H9 (cell line): ENCODE measurements around the gene PKD1. TPM values are rescaled to one million over a fixed set of nuclear protein-coding genes. Genes with fewer than 3 reads are reported as not detected.

Source experiments
- DNase-seq: peaks from one replicate; pipeline ENCODE4 v3.0.0-alpha.2; 2017
- H2AFZ ChIP-seq: one replicate; pipeline ENCODE4 v1.6.1; 2013; ENCODE audit warnings: mild to moderate bottlenecking, low read length, control low read depth, moderate library complexity
- H2AK5ac ChIP-seq: 2 replicates; pipeline ENCODE4 v1.6.1; 2013; ENCODE audit warnings: low read length, control low read depth, mixed read lengths; ENCODE audit not compliant: insufficient read length
- H2BK120ac ChIP-seq: one replicate; pipeline ENCODE4 v1.6.1; 2013; ENCODE audit warnings: low read depth, mild to moderate bottlenecking, low read length, control low read depth, inconsistent platforms; ENCODE audit not compliant: poor library complexity, severe bottlenecking
- H2BK12ac ChIP-seq: 2 replicates; pipeline ENCODE4 v1.6.1; 2013; ENCODE audit warnings: low read length, control low read depth, mixed read lengths, low read depth; ENCODE audit not compliant: insufficient read length
- H2BK15ac ChIP-seq: 2 replicates; pipeline ENCODE4 v1.6.1; 2013; ENCODE audit warnings: low read depth, low read length, control low read depth
- H2BK20ac ChIP-seq: one replicate; pipeline ENCODE4 v1.6.1; 2013; ENCODE audit warnings: low read depth, mild to moderate bottlenecking, low read length, control low read depth, inconsistent platforms; ENCODE audit not compliant: poor library complexity, severe bottlenecking
- H2BK5ac ChIP-seq: 2 replicates; pipeline ENCODE4 v1.6.1; 2013; ENCODE audit warnings: low read length, control low read depth, mixed read lengths; ENCODE audit not compliant: insufficient read length
- H3K14ac ChIP-seq: 2 replicates; pipeline ENCODE4 v1.6.1; 2013; ENCODE audit warnings: low read length, control low read depth; ENCODE audit not compliant: insufficient read depth
- H3K18ac ChIP-seq: 2 replicates; pipeline ENCODE4 v1.6.1; 2013; ENCODE audit warnings: low read depth, mild to moderate bottlenecking, mixed read lengths, low read length, control low read depth; ENCODE audit not compliant: insufficient read length
- H3K23ac ChIP-seq: 2 replicates; pipeline ENCODE4 v1.6.1; 2013; ENCODE audit warnings: low read length, control low read depth, mixed read lengths, low read depth; ENCODE audit not compliant: insufficient read length
- H3K23me2 ChIP-seq: 2 replicates; pipeline ENCODE4 v1.6.1; 2013; ENCODE audit warnings: low read depth, mild to moderate bottlenecking, mixed read lengths, low read length, control low read depth; ENCODE audit not compliant: insufficient read length, poor library complexity, severe bottlenecking
- H3K27ac ChIP-seq: 2 replicates; pipeline ENCODE4 v1.5.1; 2013; ENCODE audit warnings: low read length, control low read depth, mixed read lengths, low read depth; ENCODE audit not compliant: insufficient read length
- H3K27me3 ChIP-seq: 2 replicates; pipeline ENCODE4 v1.6.1; 2013; ENCODE audit warnings: low read length, control low read depth, inconsistent platforms; ENCODE audit not compliant: insufficient read depth
- H3K4ac ChIP-seq: 2 replicates; pipeline ENCODE4 v1.6.1; 2013; ENCODE audit warnings: low read depth, mild to moderate bottlenecking, control low read depth, inconsistent platforms, low read length, moderate library complexity
- H3K4me1 ChIP-seq: 2 replicates; pipeline ENCODE4 v1.6.1; 2013; ENCODE audit warnings: low read length, control low read depth, inconsistent platforms; ENCODE audit not compliant: insufficient read depth
- H3K4me2 ChIP-seq: 2 replicates; pipeline ENCODE4 v1.6.1; 2013; ENCODE audit warnings: low read length, control low read depth, mixed read lengths; ENCODE audit not compliant: insufficient read length, insufficient read depth
- H3K56ac ChIP-seq: 2 replicates; pipeline ENCODE4 v1.6.1; 2013; ENCODE audit warnings: low read depth, mild to moderate bottlenecking, mixed read lengths, low read length, control low read depth; ENCODE audit not compliant: insufficient read length
- H3K79me1 ChIP-seq: 2 replicates; pipeline ENCODE4 v1.6.1; 2013; ENCODE audit warnings: low read depth, mild to moderate bottlenecking, moderate library complexity, low read length, control low read depth, inconsistent platforms; ENCODE audit not compliant: insufficient read depth, poor library complexity, severe bottlenecking
- H3K79me2 ChIP-seq: 2 replicates; pipeline ENCODE4 v1.6.1; 2013; ENCODE audit warnings: low read length, control low read depth, inconsistent platforms; ENCODE audit not compliant: insufficient read depth
- H3K9ac ChIP-seq: 2 replicates; pipeline ENCODE4 v1.6.1; 2013; ENCODE audit warnings: low read length, control low read depth, mixed read lengths; ENCODE audit not compliant: insufficient read length; ENCODE audit errors: extremely low read depth
- H3K9me3 ChIP-seq: one replicate; pipeline ENCODE4 v1.6.1; 2013; ENCODE audit warnings: low read depth, low read length, inconsistent platforms; ENCODE audit not compliant: control insufficient read depth
- H3T11ph ChIP-seq: one replicate; pipeline ENCODE4 v1.6.1; 2013; ENCODE audit warnings: mild to moderate bottlenecking, low read length, control low read depth, inconsistent platforms
- H4K20me1 ChIP-seq: one replicate; pipeline ENCODE4 v1.6.1; 2013; ENCODE audit not compliant: control insufficient read depth, insufficient read length, insufficient read depth
- H4K5ac ChIP-seq: 2 replicates; pipeline ENCODE4 v1.6.1; 2013; ENCODE audit warnings: low read depth, mild to moderate bottlenecking, mixed read lengths, low read length, control low read depth; ENCODE audit not compliant: insufficient read length
- H4K8ac ChIP-seq: replicated peaks from 2 replicates; pipeline ENCODE4 v1.6.1; 2013; ENCODE audit warnings: low read length, control low read depth, mixed read lengths, low read depth; ENCODE audit not compliant: insufficient read length
- H4K91ac ChIP-seq: 2 replicates; pipeline ENCODE4 v1.6.1; 2013; ENCODE audit warnings: low read depth, mild to moderate bottlenecking, moderate library complexity, mixed read lengths, low read length, control low read depth; ENCODE audit not compliant: insufficient read length
- H3K27ac Mint-ChIP-seq, 3 experiments: 2 replicates in 2 of 3; 3 replicates in 1 of 3; pipeline ENCODE4 v1.8.0; 2020 to 2021; ENCODE audit warnings: mixed read lengths in 3 of 3, mild to moderate bottlenecking in 1 of 3, moderate library complexity in 1 of 3
- H3K27me3 Mint-ChIP-seq: 2 replicates; pipeline ENCODE4 v1.8.0; 2021; ENCODE audit warnings: low read depth, mild to moderate bottlenecking, moderate library complexity, mixed read lengths
- H3K36me3 Mint-ChIP-seq, 3 experiments: 2 replicates in 2 of 3; 3 replicates in 1 of 3; pipeline ENCODE4 v1.8.0; 2020 to 2021; ENCODE audit warnings: low read depth in 3 of 3, mixed read lengths in 3 of 3; ENCODE audit not compliant: insufficient read depth in 1 of 3
- H3K4me1 Mint-ChIP-seq, 2 experiments: 2 replicates each; pipeline ENCODE4 v1.8.0; 2020; ENCODE audit warnings: mixed read lengths in 2 of 2
- H3K4me3 Mint-ChIP-seq, 2 experiments: 2 replicates in 1 of 2; 3 replicates in 1 of 2; pipeline ENCODE4 v1.8.0; 2020 to 2021; ENCODE audit warnings: mild to moderate bottlenecking in 2 of 2, mixed read lengths in 2 of 2, moderate library complexity in 1 of 2
- H3K9me3 Mint-ChIP-seq, 2 experiments: 2 replicates in 1 of 2; 3 replicates in 1 of 2; pipeline ENCODE4 v1.8.0; 2020; ENCODE audit warnings: mild to moderate bottlenecking in 2 of 2, mixed read lengths in 2 of 2, moderate library complexity in 1 of 2
- CTCF ChIP-seq: fragments of 200-600 bp; sonication (generic); conservative IDR thresholded peaks from 3 replicates; pipeline ENCODE4 v1.8.0; 2021; ENCODE audit warnings: antibody characterized with exemption, mild to moderate bottlenecking
- WGBS: extraction: QIAGEN DNeasy Blood & Tissue Kit; methylation state at CpG from one replicate; pipeline ENCODE4 v1.1.7; 2013; ENCODE audit warnings: missing lambda C conversion rate, low lambda C conversion rate, mixed read lengths; ENCODE audit not compliant: insufficient read length; ENCODE audit errors: extremely low coverage; 5-methylcytosine and 5-hydroxymethylcytosine counted together
- total RNA-seq: library from RNA; stranded (reverse); gene quantifications from 2 replicates; pipeline ENCODE4 v1.2.1, GENCODE V29; 2021

PKD1 gene
- total RNA-seq, 1 experiment from 2014 or later, result 88.0 TPM

GRCh38 chr16:2176047-2176446 is 40.3 kb upstream of the PKD1 start:
- peaks cover 11 to 44% (median 41%) of the 10 kb centered on the region in 3 experiments for H3K36me3 Mint-ChIP-seq
- H3K27ac Mint-ChIP-seq, result no peak overlapping the region
- H3K9ac ChIP-seq, result no peak overlapping the region
- H3K79me2 ChIP-seq, result no peaks in the 10 kb centered on the region
- H4K20me1 ChIP-seq, result no peaks in the 10 kb centered on the region
- no peak for TF ChIP-seq CTCF
- no peak for DNase-seq
- H3K18ac ChIP-seq, result no peak overlapping the region
- no CpG with 5 or more reads among the region's 23 CpGs for WGBS
- H2AK5ac ChIP-seq, result no peak overlapping the region
- H2AFZ ChIP-seq, result no peak overlapping the region
- H3K4ac ChIP-seq, result no peak overlapping the region
- no peak overlapping the region for H3T11ph ChIP-seq
- H3K27me3 Mint-ChIP-seq, result no peaks in the 10 kb centered on the region
- no peak overlapping the region for H3K23ac ChIP-seq
- no peak overlapping the region for H3K4me2 ChIP-seq
- no peaks in the 10 kb centered on the region for H3K79me1 ChIP-seq
- no peaks in the 10 kb centered on the region for H3K4me1 Mint-ChIP-seq
- no peaks in the 10 kb centered on the region for H3K27me3 ChIP-seq
- peaks cover 4% of the 10 kb centered on the region for H3K23me2 ChIP-seq
- no peak overlapping the region for H2BK5ac ChIP-seq
- H3K4me3 Mint-ChIP-seq, result no peak overlapping the region
- H4K5ac ChIP-seq, result no peak overlapping the region
- H3K14ac ChIP-seq, result no peak overlapping the region; the same call in 1 of the 2 replicates
- H2BK12ac ChIP-seq, result no peak overlapping the region
- no peak overlapping the region for H2BK20ac ChIP-seq
- no peak overlapping the region for H4K91ac ChIP-seq
- H3K27ac ChIP-seq, result no peak overlapping the region
- H2BK120ac ChIP-seq, result no peak overlapping the region
- no peaks in the 10 kb centered on the region for H3K4me1 ChIP-seq
- no peak overlapping the region for H3K56ac ChIP-seq
- no peaks in the 10 kb centered on the region for H3K9me3 ChIP-seq
- H3K9me3 Mint-ChIP-seq, result no peaks in the 10 kb centered on the region
- H2BK15ac ChIP-seq, result no peak overlapping the region
- H4K8ac ChIP-seq, result no peak overlapping the region
